ENCODE results near the gene EFCAB10. TPM values are rescaled to one million over a fixed set of nuclear protein-coding genes. Genes with fewer than 3 reads are reported as not detected.
A peak's percentile ranks its signal among the peaks of the same experiment; 100 is the strongest.

Gene EFCAB10
- total RNA-seq, 4 donors from 2014 or later, result not detected

DNA sequence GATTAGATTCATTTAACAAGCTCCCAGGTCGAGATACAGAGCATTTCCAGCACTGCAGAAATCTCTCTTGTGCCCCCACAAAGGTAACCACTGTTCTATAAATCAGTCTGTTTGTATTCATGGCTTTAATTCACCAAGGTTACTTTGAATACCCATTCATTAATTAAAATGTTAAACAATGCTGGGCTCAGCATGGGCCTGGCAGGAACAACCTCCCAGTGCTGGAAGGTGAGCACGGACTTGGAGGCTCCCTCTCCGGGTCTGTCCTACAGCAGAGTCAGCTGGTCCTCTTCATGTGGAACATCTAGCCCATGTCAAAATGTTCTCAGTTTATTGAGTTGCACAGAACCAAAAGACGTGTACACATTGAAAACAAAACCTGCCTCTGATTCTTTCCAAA lies 15.6 kb upstream of the EFCAB10 start:
- Histone ChIP-seq H3K4me3 (replicated peaks in 1 of 3) (no peak overlapping the region), H3K27ac (peak overlapping the region in 1 of 3 donors; percentile 89), H3K9me3 (no peaks in the 10 kb centered on the region), H3K4me1 (peaks cover 34 to 40% of the 10 kb centered on the region in 2 donors), H3K27me3 (no peaks in the 10 kb centered on the region), H3K36me3 (no peaks in the 10 kb centered on the region)
- 75 to 78% methylated on average over 4 of the region's 4 CpGs for WGBS, 2 donors
- intact Hi-C loops (cut with DNase I), result no loop called here
- no peak for TF ChIP-seq POLR2A (IDR thresholded peaks at IDR 0.05)
- TF ChIP-seq, protein P1, sequence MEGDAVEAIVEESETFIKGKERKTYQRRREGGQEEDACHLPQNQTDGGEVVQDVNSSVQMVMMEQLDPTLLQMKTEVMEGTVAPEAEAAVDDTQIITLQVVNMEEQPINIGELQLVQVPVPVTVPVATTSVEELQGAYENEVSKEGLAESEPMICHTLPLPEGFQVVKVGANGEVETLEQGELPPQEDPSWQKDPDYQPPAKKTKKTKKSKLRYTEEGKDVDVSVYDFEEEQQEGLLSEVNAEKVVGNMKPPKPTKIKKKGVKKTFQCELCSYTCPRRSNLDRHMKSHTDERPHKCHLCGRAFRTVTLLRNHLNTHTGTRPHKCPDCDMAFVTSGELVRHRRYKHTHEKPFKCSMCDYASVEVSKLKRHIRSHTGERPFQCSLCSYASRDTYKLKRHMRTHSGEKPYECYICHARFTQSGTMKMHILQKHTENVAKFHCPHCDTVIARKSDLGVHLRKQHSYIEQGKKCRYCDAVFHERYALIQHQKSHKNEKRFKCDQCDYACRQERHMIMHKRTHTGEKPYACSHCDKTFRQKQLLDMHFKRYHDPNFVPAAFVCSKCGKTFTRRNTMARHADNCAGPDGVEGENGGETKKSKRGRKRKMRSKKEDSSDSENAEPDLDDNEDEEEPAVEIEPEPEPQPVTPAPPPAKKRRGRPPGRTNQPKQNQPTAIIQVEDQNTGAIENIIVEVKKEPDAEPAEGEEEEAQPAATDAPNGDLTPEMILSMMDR (IDR thresholded peaks at IDR 0.05), result no peak
- no peak for DNase-seq

DNA sequence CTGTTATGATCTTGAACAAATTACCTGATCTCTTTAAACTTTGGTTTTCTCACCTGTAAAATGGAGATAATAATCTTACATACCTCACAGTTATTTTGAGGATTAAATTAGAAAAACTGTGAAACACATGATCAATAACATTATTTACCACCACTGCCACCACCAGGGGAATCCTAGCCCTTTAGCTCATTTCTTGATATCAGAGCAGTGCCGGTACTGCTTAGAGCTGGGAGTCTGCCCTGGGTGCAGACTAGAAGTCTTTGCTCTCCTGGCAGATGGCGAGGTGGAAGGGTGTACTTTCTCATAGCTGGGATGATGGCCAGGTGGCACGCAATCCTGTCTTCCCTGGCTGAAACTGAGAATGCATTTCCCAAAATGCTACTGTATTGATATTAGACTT lies 12.7 kb upstream of the EFCAB10 start:
- H3K27ac ChIP-seq, result no peak overlapping the region
- H3K4me1 ChIP-seq, result peaks cover 16 to 18% of the 10 kb centered on the region in 2 donors
- no peaks in the 10 kb centered on the region for H3K27me3 ChIP-seq
- no peak overlapping the region for H3K4me3 ChIP-seq (replicated peaks in 1 of 3)
- intact Hi-C loops (cut with DNase I), result no loop called here
- peak in 1 of 2 donors; percentile 25 for DNase-seq
- H3K36me3 ChIP-seq, result no peaks in the 10 kb centered on the region
- TF ChIP-seq, protein P1 (IDR thresholded peaks at IDR 0.05), result no peak
- no peak for TF ChIP-seq POLR2A (IDR thresholded peaks at IDR 0.05)
- H3K9me3 ChIP-seq, result no peaks in the 10 kb centered on the region
- WGBS, 2 donors, result 71 to 79% methylated on average over 3 of the region's 3 CpGs

DNA sequence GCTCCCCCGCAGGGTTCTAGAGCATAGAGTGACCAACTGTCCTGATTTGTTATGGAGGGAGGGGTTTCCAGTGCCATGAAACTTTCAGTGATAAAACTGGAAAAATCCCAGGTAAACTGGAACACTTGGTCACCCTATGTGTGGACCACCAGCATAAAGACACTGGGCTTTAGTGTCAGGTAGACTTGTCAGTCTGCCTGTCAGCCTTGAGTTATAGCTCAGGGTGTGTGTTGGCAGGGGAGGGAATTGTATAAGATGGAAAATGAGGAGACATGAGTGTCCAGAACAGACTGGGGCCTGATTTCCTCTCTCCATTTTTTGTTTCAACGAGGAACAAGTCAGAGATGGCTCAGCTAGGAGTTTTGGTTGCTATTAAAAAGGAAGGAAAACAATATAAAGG lies 10.2 kb upstream of the EFCAB10 start:
- TF ChIP-seq, protein P1 (IDR thresholded peaks at IDR 0.05), result no peak
- no peak for TF ChIP-seq POLR2A (IDR thresholded peaks at IDR 0.05)
- Histone ChIP-seq H3K27ac (no peak overlapping the region), H3K9me3 (no peaks in the 10 kb centered on the region), H3K4me1 (peaks cover 3 to 4% of the 10 kb centered on the region in 2 donors), H3K36me3 (no peaks in the 10 kb centered on the region), H3K4me3 (replicated peaks in 1 of 3) (no peak overlapping the region), H3K27me3 (no peaks in the 10 kb centered on the region)
- intact Hi-C loops (cut with DNase I), result no loop called here
- DNase-seq, result no peak
- 67 to 69% methylated on average over 2 of the region's 2 CpGs for WGBS, 2 donors

DNA sequence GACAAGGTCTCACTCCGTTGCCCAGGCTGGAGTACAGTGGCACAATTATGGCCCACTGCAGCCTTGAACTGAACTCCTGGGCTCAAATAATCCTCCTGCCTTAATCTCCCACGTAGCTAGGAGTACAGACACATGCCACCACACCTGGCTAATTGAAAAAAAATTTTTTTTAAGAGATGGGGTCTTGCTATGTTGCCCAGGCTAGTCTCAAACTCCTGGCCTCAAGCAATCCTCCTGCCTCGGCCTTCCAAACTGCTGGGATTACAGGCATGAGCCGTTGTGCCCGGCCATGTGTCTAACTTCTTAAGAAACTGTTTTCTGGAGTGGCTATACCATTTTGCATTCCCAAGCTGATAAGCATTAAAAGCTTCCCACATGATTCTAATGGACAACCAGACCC lies 9.5 kb upstream of the EFCAB10 start:
- 77 to 93% methylated on average over 5 of the region's 5 CpGs for WGBS, 2 donors
- peaks cover 3 to 4% of the 10 kb centered on the region in 2 donors for H3K4me1 ChIP-seq
- H3K9me3 ChIP-seq, result no peaks in the 10 kb centered on the region
- H3K36me3 ChIP-seq, result no peaks in the 10 kb centered on the region
- TF ChIP-seq, protein P1 (IDR thresholded peaks at IDR 0.05), result no peak
- no peak for TF ChIP-seq POLR2A (IDR thresholded peaks at IDR 0.05)
- intact Hi-C loops (cut with DNase I), result no loop called here
- no peak overlapping the region for H3K4me3 ChIP-seq (replicated peaks in 1 of 3)
- DNase-seq, result no peak
- no peak overlapping the region for H3K27ac ChIP-seq
- H3K27me3 ChIP-seq, result no peaks in the 10 kb centered on the region

DNA sequence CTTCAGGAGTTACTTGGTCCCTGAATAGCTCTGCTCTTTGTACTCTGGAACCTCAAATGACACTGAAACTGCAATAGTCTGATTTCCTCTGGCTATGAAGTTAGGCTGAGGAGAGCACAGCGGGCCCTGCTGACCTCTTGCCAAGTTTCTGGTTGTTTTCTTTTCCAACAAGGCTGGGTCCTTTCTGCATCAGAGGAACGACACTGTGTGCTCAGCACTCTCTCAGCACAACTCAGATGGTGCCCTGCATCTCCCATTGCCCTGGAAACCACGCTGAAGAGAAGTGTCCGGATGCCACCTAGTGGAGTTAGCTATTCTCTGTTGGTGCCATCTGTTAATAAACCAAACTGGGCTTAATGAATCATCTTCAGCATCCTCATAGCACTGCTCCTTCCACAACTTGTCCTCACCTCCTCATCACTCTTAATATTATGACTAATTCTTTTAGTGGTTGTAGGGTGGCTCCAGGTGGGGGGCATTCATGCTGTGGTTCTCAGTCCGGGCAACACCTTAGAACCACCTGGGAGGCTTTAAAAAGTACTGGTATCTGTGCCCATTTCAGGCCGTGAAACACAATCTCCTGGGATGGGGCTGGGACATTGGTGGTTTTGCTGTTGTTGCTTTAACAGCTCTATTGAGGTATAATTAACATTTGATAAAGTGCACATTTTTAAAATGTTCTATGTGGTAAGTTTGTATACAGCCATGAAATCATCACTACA lies 8.2 kb upstream of the EFCAB10 start:
- DNase-seq, result peak; percentile 88 to 89
- 24 to 51% methylated on average over 3 to 6 of the region's 6 CpGs for WGBS, 2 donors

More for the DNA sequence above, 8.2 kb upstream of the EFCAB10 start:
- TF ChIP-seq, protein P1 (IDR thresholded peaks at IDR 0.05), result peak; percentile 9 to 85 (median 60)
- no peak for TF ChIP-seq POLR2A (IDR thresholded peaks at IDR 0.05)
- H3K4me1 ChIP-seq, result peaks cover 3 to 4% of the 10 kb centered on the region in 2 donors
- H3K27me3 ChIP-seq, result no peaks in the 10 kb centered on the region
- intact Hi-C loops (cut with DNase I), result no loop called here
- H3K27ac ChIP-seq, result peak overlapping the region in 2 of 3 donors; percentile 41 to 42
- no peaks in the 10 kb centered on the region for H3K36me3 ChIP-seq
- H3K9me3 ChIP-seq, result no peaks in the 10 kb centered on the region
- H3K4me3 ChIP-seq (replicated peaks in 1 of 3), result no peak overlapping the region
